ENCODE results near the gene DHPS. TPM values are rescaled to one million over a fixed set of nuclear protein-coding genes. Genes with fewer than 3 reads are reported as not detected.

Gene DHPS
- total and polyA plus RNA-seq, 2 donors (not counting 3 experiments of a cell fraction or from before 2014, with no cell fraction given): 68.4 to 90.1 TPM

GRCh38 chr19:12636631-12637030 lies 45.0 kb downstream of the DHPS start:
- CTCF ChIA-PET: no interaction called here

More at GRCh38 chr19:12636631-12637030, 45.0 kb downstream of the DHPS start:
- Histone ChIP-seq H3K4me2 (ENCODE audit: insufficient read depth, low read length) (no peak overlapping the region), H3K9me3 (replicated peaks; ENCODE audit: control insufficient read depth, insufficient read depth, low read length) (no peaks in the 10 kb centered on the region), H3K4me3 (replicated peaks in 1 of 3; ENCODE audit: insufficient read depth in 1 of 3, low read depth in 1 of 3, low read length in 3 of 3) (no peak overlapping the region), H3K4me1 (ENCODE audit: control insufficient read depth, extremely low read depth, insufficient read depth, low read length) (no peaks in the 10 kb centered on the region), H3K36me3 (ENCODE audit: control insufficient read depth in 2 of 2, extremely low read depth in 1 of 2, insufficient read depth in 2 of 2, low read length in 2 of 2) (no peaks in the 10 kb centered on the region), H4K20me1 (replicated peaks; ENCODE audit: control insufficient read depth, extremely low read depth, insufficient read depth, low read length) (no peaks in the 10 kb centered on the region), H3K79me2 (ENCODE audit: control insufficient read depth, insufficient read depth, low read length) (no peaks in the 10 kb centered on the region), H3K9me1 (replicated peaks; ENCODE audit: control insufficient read depth, extremely low read depth, insufficient read depth, low read length) (no peaks in the 10 kb centered on the region), H3K9ac (replicated peaks; ENCODE audit: extremely low read depth, insufficient read depth, low read length) (no peak overlapping the region), H3K27me3 (ENCODE audit: control insufficient read depth in 2 of 2, insufficient read depth in 2 of 2, low read length in 2 of 2) (no peaks in the 10 kb centered on the region), H2AFZ (ENCODE audit: low read depth, low read length) (no peak overlapping the region), H3K27ac (ENCODE audit: insufficient read depth, low read depth, low read length) (no peak overlapping the region)
- dilution Hi-C loops (cut with MboI; ENCODE audit: extremely low pct_ligation_motif_present, low sequenced_read_pairs): no loop called here
- no TSS peak for BruUV-seq (replicated peaks)
- no peak for FAIRE-seq
- intact Hi-C loops (cut with micrococcal nuclease): no loop called here
- TF ChIP-seq EZH2 (IDR thresholded peaks at IDR 0.05; ENCODE audit: borderline replicate concordance, low read depth, low read length, severe bottlenecking): no peak
- no peak for TF ChIP-seq CTCF (IDR thresholded peaks at IDR 0.05; ENCODE audit: extremely low read depth in 1 of 2, insufficient read depth in 1 of 2, low read depth in 1 of 2, low read length in 2 of 2)
- no peak for TF ChIP-seq POLR2AphosphoS5 (IDR thresholded peaks at IDR 0.05; ENCODE audit: insufficient read depth, low read depth, low read length)
- no peak for TF ChIP-seq MAX (IDR thresholded peaks at IDR 0.05; ENCODE audit: insufficient read depth, insufficient read length)
- no peak for TF ChIP-seq JUN (IDR thresholded peaks at IDR 0.05; ENCODE audit: borderline replicate concordance, insufficient read depth, insufficient read length, low read depth)
- TF ChIP-seq MYC (IDR thresholded peaks at IDR 0.05; ENCODE audit: low read depth, low read length): no peak
- TF ChIP-seq FOS (IDR thresholded peaks at IDR 0.05; ENCODE audit: borderline replicate concordance, insufficient read depth, low read length): no peak
- TF ChIP-seq POLR2A (IDR thresholded peaks at IDR 0.05; ENCODE audit: low read depth, low read length): no peak
- TF ChIP-seq GATA2 (IDR thresholded peaks at IDR 0.05; ENCODE audit: insufficient read depth, insufficient read length, low read depth, low read length): no peak
- POLR2A ChIA-PET: no interaction called here
- DNase-seq (ENCODE audit: low read depth, low spot score): no peak
